Transverse colon (tissue), 4 donors: ENCODE results near the gene OSGEPL1.
A peak's percentile ranks its signal among the peaks of the same experiment; 100 is the strongest.

Experiments
- CTCF ChIP-seq, 5 experiments: fragments of 200-600 bp in 3 of 5; fragments of 450-650 bp in 2 of 5; sonication (generic) in 3 of 5; IDR thresholded peaks; 1 replicate in 2 of 5; 2 replicates in 3 of 5; pipeline ENCODE4 v1.5.1; 2016 to 2017; ENCODE audit warnings: antibody characterized with exemption in 5 of 5, inconsistent platforms in 3 of 5, mild to moderate bottlenecking in 2 of 5, moderate library complexity in 1 of 5
- EP300 ChIP-seq: sonication (generic); formaldehyde crosslinking; IDR thresholded peaks from one replicate; pipeline ENCODE4 v1.6.1; 2017; ENCODE audit warnings: antibody characterized with exemption, low read depth
- POLR2A ChIP-seq: fragments of 450-650 bp; IDR thresholded peaks from one replicate; pipeline ENCODE4 v1.6.1; 2016; ENCODE audit warnings: antibody characterized with exemption, mild to moderate bottlenecking, moderate library complexity
- POLR2AphosphoS5 ChIP-seq, 3 donors: sonication (generic); formaldehyde crosslinking; IDR thresholded peaks; one replicate each; pipeline ENCODE4 v1.6.1; 2016; ENCODE audit warnings: antibody characterized with exemption in 3 of 3

DNA sequence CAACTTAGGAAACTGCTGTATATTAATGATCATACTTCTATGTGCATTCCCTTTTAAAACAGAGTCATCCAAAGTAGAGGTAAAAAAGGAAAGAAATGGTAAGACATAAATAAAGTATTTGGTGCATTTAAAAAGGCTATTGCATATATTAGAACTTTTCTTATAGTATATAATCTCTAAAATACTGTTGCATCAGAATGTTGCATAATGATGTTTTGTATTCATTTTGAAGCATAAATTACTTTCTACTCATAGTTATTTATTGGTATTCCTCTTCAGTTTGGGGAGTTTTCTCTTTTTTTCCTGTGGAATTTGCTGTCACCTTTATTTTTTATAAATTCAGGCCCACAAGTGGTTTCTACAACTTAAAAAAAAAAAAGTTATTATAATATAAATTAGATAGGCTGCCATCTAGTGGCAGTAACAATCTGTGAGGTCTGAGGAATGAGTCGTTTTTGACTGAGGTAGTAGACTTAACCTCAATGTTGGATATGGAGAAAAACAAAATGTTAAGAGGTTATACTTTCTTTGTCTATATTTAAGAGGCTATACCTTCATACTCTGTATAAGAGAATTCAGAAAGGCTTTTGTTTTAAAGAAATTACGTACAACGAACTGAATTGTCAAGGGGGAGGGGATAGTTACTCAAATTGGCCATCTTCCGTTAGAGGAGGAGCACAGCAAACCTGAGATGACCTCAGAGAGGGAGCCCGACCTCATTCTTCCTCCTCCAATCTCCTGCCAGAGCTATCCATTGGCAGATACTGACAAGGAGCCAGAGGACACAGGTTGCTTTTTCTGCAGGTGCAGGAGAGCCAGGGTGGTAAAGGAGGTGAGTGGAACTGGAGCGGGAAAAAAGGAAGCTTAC lies 64.3 kb downstream of the OSGEPL1 start:
- TF ChIP-seq CTCF (IDR thresholded peaks at IDR 0.05) (peak; percentile 52 to 69 (median 65)), POLR2A (no peak), EP300 (no peak), POLR2AphosphoS5 (IDR thresholded peaks at IDR 0.05) (no peak)
